GM19025 (cell line): ENCODE data around the gene NUFIP1.

Experiments
- ATAC-seq: cut with Tn5 transposase; IDR thresholded peaks from one replicate; pipeline ENCODE4 v1.9.1; 2021; ENCODE audit warnings: mild to moderate bottlenecking, low read depth, moderate library complexity; ENCODE audit not compliant: unreplicated experiment

NUFIP1 gene

GRCh38 chr13:44894001-44894770 lies 95.1 kb downstream of the NUFIP1 start:
- no peak for ATAC-seq
